Activated CD8-positive, alpha-beta memory T cell treated with anti-CD3 and anti-CD28 coated beads for 1 hour (primary cell): ENCODE data around the gene GNG8.

Experiments
- DNase-seq, 2 donors: peaks; one replicate each; pipeline ENCODE4 v3.0.0-alpha.2; 2020; ENCODE audit warnings: low read depth in 1 of 2; ENCODE audit errors: extremely low read depth in 1 of 2

GNG8 gene

DNA sequence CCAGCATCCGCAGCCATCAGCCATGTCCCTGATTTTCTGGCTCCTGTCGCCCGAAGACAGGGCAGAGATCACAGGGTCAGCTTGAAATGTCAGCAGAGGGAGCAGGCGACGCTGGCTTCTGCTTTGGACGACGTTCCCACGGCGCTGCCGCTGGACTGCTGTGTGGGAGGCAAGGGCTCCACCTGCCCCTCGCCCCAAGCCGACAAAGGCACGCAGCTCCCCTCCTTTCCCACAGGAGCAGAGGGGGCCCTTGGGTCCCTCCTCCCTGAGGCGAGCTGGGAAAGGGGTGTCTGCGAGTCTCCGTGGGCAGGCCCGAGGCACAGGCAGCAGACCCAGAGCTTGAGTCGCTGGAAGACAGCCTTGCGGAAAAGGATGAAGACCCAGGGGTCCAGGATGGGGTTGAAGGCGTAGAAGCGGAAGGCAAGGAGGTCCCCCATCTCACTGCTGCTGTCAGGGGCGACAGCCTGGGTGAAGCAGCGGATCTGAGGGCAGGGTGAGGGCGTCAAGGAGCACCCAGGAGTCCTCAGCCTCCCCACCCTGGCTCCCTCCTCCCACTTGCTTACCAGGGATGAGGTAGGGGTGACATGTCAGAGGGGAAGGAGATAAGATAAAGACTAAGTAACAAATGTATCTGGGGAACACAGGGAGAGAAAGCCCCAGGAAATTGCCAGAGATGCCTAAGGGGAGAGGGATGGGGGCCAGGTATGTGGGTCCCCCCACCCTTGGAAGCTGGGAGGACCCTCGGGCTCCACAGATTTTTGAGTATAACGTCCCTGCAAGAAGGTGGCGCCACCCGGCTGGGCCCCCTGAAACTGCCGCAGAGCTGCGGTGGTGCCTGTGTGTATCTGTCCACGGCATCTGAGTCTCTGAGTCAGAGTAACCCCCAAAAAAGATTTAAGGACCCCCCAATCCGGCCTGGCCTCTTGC, 14.5 kb downstream of the GNG8 start:
- no peak for DNase-seq

GRCh38 chr19:46620716-46621115, 15.3 kb downstream of the GNG8 start:
- DNase-seq = no peak

GRCh38 chr19:46620267-46620666, 15.7 kb downstream of the GNG8 start:
- DNase-seq = no peak

DNA sequence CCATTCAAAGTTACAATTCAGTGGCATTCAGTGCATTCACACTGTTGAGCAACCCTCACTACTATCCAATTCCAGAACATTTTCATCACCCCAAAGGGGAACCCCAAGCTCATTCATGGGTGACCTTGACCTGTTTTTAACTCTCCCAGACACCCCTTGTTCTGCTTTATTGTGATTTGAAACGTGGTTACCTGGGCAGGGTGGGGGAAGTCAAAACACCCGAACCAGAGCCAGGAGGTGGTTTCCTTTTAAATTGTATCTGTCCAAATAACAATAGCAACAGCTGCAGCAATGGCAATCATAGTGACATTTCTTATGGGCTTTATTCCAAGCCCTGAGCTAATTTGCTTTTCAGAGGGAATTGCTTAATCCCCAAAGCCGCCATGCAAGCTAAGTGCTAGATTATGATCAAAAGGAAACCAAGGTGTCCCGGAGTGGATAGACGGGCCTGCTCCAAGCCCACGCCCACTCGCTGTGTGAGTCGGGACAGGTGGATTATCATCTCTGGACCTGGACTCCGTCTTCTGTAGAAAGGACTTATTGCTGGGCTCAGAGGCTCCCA, 17.3 kb downstream of the GNG8 start:
- no peak for DNase-seq

GRCh38 chr19:46617601-46618000, 18.4 kb downstream of the GNG8 start:
- no peak for DNase-seq

- DNase-seq = no peak
Observed at GRCh38 chr19:46616631-46617322, 19.2 kb downstream of the GNG8 start.

GRCh38 chr19:46615966-46616365, 20.0 kb downstream of the GNG8 start:
- no peak for DNase-seq

- peak in 1 of 2 donors; percentile 70 for DNase-seq
Observed at GRCh38 chr19:46614114-46614722, 21.8 kb downstream of the GNG8 start.

DNA sequence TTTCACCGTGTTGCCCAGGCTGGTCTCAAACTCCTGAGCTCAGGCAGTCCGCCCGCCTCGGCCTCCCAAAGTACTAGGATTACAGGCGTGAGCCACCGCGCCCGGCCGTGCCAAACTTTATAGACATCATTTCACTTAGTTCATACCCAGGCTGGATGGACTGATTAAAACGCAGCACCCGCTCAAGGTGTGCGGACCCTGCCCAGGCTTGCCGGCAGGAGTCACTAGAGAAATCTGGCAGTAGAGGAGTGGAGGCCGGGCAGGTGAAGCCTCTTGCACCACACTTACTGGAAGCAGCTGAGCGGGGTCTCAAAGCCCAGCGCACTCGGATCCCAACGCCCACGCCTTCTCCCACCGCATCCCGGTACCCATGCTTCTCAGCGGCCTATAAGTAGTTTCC, 22.5 kb downstream of the GNG8 start:
- no peak for DNase-seq

GRCh38 chr19:46611776-46612175, 24.2 kb downstream of the GNG8 start:
- no peak for DNase-seq

DNA sequence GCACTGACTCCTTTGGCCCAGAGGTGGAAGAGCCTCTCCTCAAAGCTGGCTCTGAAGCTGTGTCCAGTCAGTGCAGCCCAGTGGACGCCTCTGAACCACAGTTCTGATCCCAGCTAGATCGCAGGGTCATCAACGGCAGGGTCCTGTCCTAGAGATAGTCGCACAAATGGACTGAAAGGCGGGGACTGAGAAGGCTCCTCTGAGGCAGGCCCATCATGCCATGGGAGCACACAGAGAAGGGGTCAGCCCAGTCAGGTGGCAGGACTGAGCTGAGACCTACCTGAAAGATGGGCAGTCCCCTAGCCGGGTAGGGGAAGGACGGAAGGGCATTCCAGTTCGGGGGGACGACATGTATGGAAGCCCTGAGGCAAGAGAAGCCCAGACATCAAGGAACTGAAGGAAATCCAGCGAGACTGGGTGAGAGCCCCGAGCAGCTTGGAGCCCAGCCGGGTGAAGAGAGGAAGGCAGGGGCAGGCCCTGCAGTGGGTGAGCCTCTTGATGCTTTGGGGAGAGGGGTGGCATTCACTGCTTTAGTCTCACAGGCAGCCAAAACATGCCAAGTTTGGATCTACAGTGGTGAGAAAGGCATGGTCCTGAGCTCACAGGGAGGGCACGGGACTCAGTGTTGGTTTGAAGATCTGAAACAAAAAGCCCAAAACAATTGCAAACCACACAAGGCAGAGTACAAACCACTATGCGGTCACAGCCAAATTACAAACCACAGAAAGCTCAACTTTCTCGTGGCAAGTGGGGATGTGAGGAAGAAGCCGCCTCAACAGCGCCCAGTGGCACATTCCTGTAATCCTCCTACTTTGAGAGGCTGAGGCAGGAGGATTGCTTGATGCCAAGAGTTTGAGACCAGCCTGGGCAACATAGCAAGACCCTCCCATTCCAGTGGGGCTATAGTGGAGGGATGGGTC, 24.9 kb downstream of the GNG8 start:
- no peak for DNase-seq

- DNase-seq = no peak
Observed at GRCh38 chr19:46610413-46610775, 25.6 kb downstream of the GNG8 start.

GRCh38 chr19:46609511-46610412, 26.2 kb downstream of the GNG8 start:
- no peak for DNase-seq

GRCh38 chr19:46608581-46609345, 27.2 kb downstream of the GNG8 start:
- no peak for DNase-seq

- DNase-seq = no peak
Observed at GRCh38 chr19:46608178-46608577, 27.8 kb downstream of the GNG8 start.

- DNase-seq = no peak
Observed at GRCh38 chr19:46607448-46607841, 28.6 kb downstream of the GNG8 start.

DNA sequence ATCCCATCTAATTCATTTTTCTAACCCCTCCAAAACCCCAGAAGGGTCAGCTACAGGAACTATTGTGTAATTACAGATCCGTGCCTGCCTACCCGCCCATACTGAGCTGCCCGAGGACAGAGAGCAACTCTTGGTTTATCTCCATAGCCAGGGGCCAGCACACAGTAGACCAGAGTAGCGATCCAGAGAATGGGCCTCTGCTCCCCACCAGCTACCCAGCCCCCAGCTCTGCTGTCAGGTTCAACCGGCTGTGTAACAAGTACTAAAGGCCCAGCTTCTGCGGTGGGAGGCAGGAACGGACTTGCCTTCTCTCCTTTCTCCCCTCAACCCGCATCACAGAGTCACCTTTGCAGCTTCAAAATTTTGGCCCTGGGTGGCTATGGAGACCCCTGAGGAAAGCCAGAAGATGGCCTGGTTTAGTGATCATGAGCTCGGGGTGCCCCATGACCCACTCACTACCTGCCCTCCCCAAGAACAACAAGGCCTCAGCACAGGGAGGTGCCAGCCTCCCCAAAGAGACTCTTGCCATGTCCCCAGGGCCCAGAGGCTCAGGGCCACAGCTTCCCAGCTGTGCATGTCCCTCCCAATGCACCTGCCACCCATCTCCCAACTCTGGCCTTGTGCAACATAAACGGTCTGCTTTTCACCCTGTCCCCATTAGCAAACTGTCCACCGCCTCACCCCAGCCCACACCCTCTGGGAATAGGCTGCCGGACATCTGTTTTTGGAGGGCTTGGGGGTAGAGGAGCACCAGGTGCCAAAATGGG, 29.1 kb downstream of the GNG8 start:
- DNase-seq = no peak

- DNase-seq = no peak
Observed at GRCh38 chr19:46606019-46606418, 30.0 kb downstream of the GNG8 start.
